ENCODE results near the gene SPINK5. TPM values are rescaled to one million over a fixed set of nuclear protein-coding genes. Genes with fewer than 3 reads are reported as not detected.

SPINK5 gene
- total and polyA plus RNA-seq, 8 donors = 0.56 to 6.6 (median 1.3) TPM

DNA sequence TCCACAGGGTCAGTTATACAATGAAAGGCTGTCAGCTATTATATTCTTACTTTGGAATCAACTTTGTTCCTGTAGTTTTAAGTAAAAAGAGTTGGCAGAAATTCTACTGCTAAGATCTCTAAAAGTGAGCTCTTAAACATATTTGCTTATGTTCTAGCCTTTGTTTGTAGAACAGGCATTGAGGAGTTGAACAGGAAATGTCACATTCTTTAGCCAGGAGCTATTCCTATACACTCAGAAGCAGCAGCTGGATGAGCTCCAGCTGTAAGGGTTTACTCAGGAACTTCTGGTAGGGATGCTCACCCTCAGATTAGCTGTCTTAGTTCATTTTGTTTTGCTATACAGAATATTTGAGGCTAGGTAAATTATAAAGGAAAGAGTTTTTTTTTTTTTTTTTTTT is 82.1 kb downstream of the SPINK5 start:
- Histone ChIP-seq H3K27me3 (no peaks in the 10 kb centered on the region), H3K4me3 (no peak overlapping the region), H3K4me1 (peaks cover 5 to 11% of the 10 kb centered on the region in 2 donors), H3K9me3 (no peaks in the 10 kb centered on the region), H3K36me3 (no peaks in the 10 kb centered on the region), H3K27ac (peak overlapping the region; percentile 57 to 61)
- ATAC-seq = peak; percentile 81
- intact Hi-C loops (cut with DNase I) = no loop called here
- DNase-seq = peak in 3 of 4 donors; percentile 50 to 86 (median 72)
- TF ChIP-seq, protein P1, sequence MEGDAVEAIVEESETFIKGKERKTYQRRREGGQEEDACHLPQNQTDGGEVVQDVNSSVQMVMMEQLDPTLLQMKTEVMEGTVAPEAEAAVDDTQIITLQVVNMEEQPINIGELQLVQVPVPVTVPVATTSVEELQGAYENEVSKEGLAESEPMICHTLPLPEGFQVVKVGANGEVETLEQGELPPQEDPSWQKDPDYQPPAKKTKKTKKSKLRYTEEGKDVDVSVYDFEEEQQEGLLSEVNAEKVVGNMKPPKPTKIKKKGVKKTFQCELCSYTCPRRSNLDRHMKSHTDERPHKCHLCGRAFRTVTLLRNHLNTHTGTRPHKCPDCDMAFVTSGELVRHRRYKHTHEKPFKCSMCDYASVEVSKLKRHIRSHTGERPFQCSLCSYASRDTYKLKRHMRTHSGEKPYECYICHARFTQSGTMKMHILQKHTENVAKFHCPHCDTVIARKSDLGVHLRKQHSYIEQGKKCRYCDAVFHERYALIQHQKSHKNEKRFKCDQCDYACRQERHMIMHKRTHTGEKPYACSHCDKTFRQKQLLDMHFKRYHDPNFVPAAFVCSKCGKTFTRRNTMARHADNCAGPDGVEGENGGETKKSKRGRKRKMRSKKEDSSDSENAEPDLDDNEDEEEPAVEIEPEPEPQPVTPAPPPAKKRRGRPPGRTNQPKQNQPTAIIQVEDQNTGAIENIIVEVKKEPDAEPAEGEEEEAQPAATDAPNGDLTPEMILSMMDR (IDR thresholded peaks at IDR 0.05) = no peak

DNA sequence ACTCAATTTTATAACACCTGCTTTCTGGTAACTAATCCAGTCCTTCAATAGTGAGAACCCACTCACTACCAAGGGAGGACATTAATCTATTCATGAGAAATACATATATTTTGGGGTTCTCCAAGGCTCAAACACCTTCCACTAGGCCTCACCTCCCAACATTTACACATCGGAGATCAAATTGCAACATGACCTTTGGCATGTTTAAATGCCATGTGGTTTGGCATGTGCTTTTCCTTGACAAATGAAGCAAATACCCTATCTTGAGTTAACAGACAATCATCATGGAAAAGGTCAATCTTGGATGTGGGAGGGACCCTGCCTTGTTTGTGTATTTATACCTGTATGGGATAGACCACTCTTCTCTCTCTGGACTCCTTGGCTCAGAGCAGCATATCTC is 82.7 kb downstream of the SPINK5 start:
- Histone ChIP-seq H3K4me3 (no peak overlapping the region), H3K9me3 (no peaks in the 10 kb centered on the region), H3K4me1 (peaks cover 5 to 11% of the 10 kb centered on the region in 2 donors), H3K27me3 (no peaks in the 10 kb centered on the region), H3K27ac (peak overlapping the region; percentile 57 to 61), H3K36me3 (no peaks in the 10 kb centered on the region)
- TF ChIP-seq, protein P1 (IDR thresholded peaks at IDR 0.05) = no peak
- no peak for ATAC-seq
- intact Hi-C loops (cut with DNase I) = no loop called here
- no peak for DNase-seq

DNA sequence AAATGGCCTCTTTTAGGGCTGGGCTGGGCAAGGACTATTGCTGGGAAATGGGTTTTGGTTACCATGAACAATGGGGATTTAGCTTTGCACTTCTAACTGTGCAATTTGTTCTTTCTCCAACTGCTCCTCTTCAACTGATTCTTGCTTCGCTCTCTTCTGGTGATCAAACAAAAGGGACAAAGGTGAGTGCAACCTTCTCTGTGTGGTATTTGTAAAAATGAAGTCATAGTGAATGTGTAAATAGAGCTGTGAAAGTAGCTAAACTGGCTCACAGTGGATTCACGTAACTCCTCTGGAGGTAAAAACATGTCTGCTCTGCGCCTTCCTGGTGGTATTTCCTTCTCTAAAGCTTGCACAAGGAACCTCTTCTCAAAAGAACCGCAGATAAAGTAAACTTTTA is 83.6 kb downstream of the SPINK5 start:
- Histone ChIP-seq H3K4me1 (peaks cover 5 to 11% of the 10 kb centered on the region in 2 donors), H3K27ac (peak overlapping the region; percentile 57 to 61), H3K36me3 (no peaks in the 10 kb centered on the region), H3K27me3 (no peaks in the 10 kb centered on the region), H3K9me3 (no peaks in the 10 kb centered on the region), H3K4me3 (no peak overlapping the region)
- DNase-seq (peak in 2 of 4 donors; percentile 17 to 44), ATAC-seq (peak; percentile 80)
- TF ChIP-seq, protein P1 (IDR thresholded peaks at IDR 0.05) = no peak
- intact Hi-C loops (cut with DNase I) = no loop called here

DNA sequence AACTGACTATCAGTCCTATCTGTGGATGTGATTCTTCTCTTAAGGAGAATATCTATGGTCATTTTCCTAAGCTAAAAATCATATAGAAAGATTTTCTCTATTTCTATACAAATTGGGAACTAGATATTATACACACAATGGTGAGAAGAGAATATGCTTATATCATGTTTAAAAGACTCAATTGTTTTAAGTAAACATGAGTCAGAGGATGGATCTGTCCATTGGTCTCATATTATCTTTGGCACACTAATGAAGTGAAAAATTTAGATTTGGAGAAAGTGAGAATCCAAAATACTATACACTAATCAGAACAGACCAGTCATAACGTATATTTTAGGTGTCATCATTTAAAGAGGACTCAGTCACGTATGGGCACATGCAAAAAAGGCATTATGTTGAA is 88.1 kb downstream of the SPINK5 start:
- ATAC-seq (no peak), DNase-seq (no peak)
- Histone ChIP-seq H3K4me3 (no peak overlapping the region), H3K9me3 (peaks cover 0 to 4% of the 10 kb centered on the region in 2 donors), H3K4me1 (peaks cover 0 to under 1% of the 10 kb centered on the region in 2 donors), H3K27ac (no peak overlapping the region), H3K36me3 (no peaks in the 10 kb centered on the region), H3K27me3 (no peaks in the 10 kb centered on the region)
- TF ChIP-seq, protein P1 (IDR thresholded peaks at IDR 0.05) = no peak
- intact Hi-C loops (cut with DNase I) = no loop called here

DNA sequence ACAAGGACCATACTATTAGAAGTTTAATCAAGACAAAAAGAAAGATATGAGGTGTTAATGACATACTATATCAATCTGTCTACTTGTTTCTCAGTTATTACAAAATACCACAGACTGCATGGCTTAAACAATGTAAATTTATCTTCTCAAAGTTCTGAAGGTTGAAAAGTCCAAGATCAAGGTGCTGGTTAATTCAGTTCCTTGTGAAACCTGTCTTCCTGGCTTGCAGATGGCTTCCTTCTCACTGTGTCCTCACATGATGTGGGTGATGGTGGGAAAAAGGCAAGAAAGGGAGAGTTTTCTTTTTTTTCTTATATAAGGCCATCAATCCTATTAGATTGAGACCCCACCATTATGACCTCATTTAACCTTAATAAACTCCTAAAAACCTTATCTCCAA is 89.0 kb downstream of the SPINK5 start:
- Histone ChIP-seq H3K4me1 (no peaks in the 10 kb centered on the region), H3K4me3 (no peak overlapping the region), H3K27ac (no peak overlapping the region), H3K27me3 (no peaks in the 10 kb centered on the region), H3K9me3 (peaks cover 0 to 4% of the 10 kb centered on the region in 2 donors), H3K36me3 (no peaks in the 10 kb centered on the region)
- intact Hi-C loops (cut with DNase I) = no loop called here
- TF ChIP-seq, protein P1 (IDR thresholded peaks at IDR 0.05) = no peak
- no peak for ATAC-seq
- no peak for DNase-seq

Measured in left lung (tissue), 10 donors.